GM19240 (cell line): ENCODE data around the gene TYW1.
"Not testable (repeated sequence)": the region's sequence is repeated elsewhere in the genome, so short reads cannot be mapped to it uniquely, and the experiment has no call there.

Source experiments
- DNase-seq: peaks from one replicate; pipeline ENCODE4 v3.0.0; 2011; ENCODE audit warnings: low spot score; ENCODE audit not compliant: insufficient read length

Gene TYW1

GRCh38 chr7:66994051-66994450, 2.6 kb upstream of the TYW1 start:
- not testable (repeated sequence) for DNase-seq

- not testable (repeated sequence) for DNase-seq
Measured at GRCh38 chr7:66994691-66995049, 2.0 kb upstream of the TYW1 start.

GRCh38 chr7:66995050-66995776, 1.4 kb upstream of the TYW1 start, which contains the start of gene SBDS:
TSS of gene SBDS (minus strand) at chr7:66995586. CDS start at chr7:66995417, 169 bp downstream.
- not testable (repeated sequence) for DNase-seq

- not testable (repeated sequence) for DNase-seq
Measured at GRCh38 chr7:67000601-67001258, 4.1 kb downstream of the TYW1 start.

- DNase-seq: not testable (repeated sequence)
Measured at GRCh38 chr7:67004145-67004544, 7.5 kb downstream of the TYW1 start.

GRCh38 chr7:67006965-67007364, 10.3 kb downstream of the TYW1 start:
- DNase-seq: no peak

GRCh38 chr7:67008260-67008659, 11.6 kb downstream of the TYW1 start:
- DNase-seq: no peak

- not testable (repeated sequence) for DNase-seq
Measured at GRCh38 chr7:67009677-67010076, 13.0 kb downstream of the TYW1 start.

- DNase-seq: not testable (repeated sequence)
Measured at GRCh38 chr7:67014076-67014622, 17.5 kb downstream of the TYW1 start.

GRCh38 chr7:67017971-67018370, 21.3 kb downstream of the TYW1 start:
- DNase-seq: not testable (repeated sequence)

- no peak for DNase-seq
Measured at GRCh38 chr7:67018940-67019339, 22.3 kb downstream of the TYW1 start.

- DNase-seq: no peak
Measured at GRCh38 chr7:67019562-67020390, 23.1 kb downstream of the TYW1 start.

GRCh38 chr7:67021260-67021659, 24.6 kb downstream of the TYW1 start:
- DNase-seq: no peak

GRCh38 chr7:67022511-67022910, 25.9 kb downstream of the TYW1 start:
- no peak for DNase-seq

- DNase-seq: not testable (repeated sequence)
Measured at GRCh38 chr7:67025459-67025858, 28.8 kb downstream of the TYW1 start.

GRCh38 chr7:67031685-67032084, 35.1 kb downstream of the TYW1 start:
- DNase-seq: not testable (repeated sequence)

- no peak for DNase-seq
Measured at GRCh38 chr7:67033251-67033650, 36.6 kb downstream of the TYW1 start.

- not testable (repeated sequence) for DNase-seq
Measured at GRCh38 chr7:67036432-67037395, 40.1 kb downstream of the TYW1 start.

- DNase-seq: not testable (repeated sequence)
Measured at GRCh38 chr7:67040832-67041231, 44.2 kb downstream of the TYW1 start.

GRCh38 chr7:67042781-67043558, 46.3 kb downstream of the TYW1 start:
- DNase-seq: not testable (repeated sequence)
